ENCODE results near the gene NKX6-1.

The NKX6-1 gene

DNA sequence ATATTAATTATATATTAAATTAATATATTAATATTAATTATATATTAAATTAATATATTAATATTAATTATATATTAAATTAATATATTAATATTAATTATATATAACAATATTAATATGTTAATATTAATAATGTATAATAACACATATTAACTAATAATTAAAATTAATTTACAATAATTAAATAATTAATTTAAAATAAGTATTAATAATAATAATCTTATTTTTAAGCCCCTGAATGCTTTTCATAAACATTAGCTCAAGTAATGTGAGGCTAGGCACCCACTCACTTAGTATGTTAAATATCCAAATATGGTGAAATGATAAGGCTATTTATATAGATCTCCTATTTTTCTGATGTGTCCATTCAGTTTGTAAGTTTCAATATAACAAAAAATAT is 26.9 kb downstream of the NKX6-1 start:
- no peak for DNase-seq

DNA sequence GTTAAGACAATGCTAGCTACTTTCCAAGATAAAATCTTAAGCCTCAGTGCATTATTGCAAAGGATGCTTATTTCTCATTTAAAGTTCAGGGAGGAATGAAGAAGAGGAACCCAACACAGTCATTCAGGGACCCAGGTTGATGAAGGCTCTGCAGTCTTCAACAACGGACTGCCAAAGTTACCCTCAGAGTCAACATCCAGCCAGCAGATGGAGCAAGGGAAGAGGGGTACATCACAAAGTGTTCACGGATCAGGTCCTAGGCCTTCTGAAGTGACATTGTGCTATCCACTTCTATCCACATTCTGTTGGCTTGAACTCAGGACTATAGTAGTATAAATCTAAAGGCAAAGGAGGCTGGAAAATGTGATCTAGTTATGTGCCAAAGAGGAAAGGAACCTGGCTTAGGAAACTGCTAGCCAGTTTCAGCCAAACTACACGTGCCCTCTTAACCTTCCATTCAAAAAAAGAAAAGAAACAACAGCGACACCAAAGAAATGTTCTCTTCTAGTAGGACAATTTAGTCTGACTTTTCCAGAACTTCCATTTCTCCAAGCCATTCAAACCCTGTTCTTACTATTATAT is 28.8 kb downstream of the NKX6-1 start:
- DNase-seq: no peak

DNA sequence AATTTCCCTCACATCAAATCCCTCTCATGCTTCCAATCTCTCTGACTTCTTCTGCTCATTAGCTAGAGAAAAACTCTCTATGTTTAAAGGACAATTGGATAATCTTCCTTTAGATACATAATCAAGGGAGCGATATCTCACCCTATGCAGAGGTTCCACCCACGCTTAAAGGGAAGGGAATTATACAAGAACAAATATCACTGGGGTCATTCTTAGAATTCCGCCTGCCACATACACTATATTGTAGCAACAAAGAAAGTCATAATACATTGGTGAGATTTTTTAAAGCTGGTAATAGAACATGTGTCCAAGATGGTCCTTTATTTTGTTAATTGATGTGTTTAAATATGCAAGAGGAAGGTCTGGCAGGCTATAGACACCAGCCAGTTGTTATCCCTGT is 31.5 kb downstream of the NKX6-1 start:
- DNase-seq: no peak

DNA sequence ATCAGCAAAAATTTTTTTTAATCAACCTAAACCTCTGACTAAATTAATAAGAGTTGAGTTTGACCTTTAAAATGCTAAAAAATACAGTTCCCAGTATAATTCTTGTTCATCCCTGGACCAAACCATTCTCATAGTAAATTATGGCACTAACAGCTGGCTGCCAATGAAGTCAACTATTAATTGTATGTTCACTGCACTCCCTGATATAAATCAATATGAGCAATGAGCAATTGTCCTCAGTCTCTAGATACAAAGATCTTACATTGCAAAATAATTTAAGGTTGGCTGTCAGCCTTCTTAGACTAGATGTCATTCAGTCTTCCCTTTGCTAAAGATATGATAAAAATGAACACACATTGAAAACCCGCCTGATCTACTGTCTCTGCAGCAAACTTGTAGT is 39.3 kb downstream of the NKX6-1 start:
- no peak for DNase-seq

DNA sequence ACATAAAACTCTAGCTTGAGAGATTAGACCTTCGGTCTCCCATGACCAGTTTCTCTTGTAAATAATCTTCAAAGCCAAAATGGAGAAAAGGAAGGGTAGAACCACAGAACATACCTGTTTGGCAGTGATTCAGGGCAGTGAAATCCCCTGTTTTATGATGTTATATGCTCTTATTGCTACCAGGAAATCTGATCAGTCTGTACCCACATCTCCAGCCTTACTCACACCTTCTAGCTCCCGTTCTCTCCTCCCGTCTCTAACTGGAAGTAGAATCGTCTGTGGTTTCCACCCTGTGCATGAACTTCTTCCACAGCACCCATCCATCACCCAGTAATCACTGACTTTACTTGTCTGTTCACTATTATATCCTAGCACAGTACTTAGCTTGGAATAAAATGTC is 42.9 kb downstream of the NKX6-1 start:
- DNase-seq: no peak

DNA sequence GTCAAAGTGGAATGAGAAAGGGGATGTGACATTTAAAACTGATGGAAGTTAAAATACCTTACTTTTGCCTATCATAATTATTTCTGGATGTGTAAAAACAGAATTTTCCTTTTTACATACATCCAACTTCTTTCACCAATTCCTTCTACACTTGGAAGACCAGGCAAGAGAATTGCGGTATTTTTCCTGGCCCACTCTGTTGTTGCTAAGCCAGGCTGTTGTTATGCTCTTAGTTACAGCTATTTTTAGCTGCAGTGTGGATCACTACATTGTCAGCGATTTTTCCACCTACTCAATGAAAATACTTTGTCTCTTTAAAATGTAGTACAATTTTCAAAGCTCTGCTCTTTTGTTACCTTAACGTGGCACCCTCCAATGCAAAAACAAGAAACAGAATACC is 43.4 kb downstream of the NKX6-1 start:
- DNase-seq: no peak

DNA sequence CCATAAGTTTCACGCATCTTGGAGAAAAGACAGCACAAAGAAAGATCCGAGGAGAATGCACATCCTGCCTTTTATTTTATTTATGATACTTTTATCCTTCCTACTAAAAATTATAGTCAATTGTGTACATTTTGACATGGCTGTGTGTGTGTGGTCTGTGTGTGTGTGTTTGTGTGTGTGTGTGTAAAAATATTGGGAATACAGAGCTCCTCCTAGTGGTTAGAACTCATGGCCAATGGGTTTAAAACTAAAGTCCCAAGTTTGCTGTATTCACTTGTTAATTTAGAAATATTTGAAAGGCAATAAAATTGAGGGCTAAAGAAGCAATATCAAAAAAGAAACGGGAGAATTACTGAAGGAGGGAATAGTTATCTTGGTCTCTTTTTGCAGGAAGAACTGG is 47.5 kb downstream of the NKX6-1 start:
- DNase-seq: no peak

DNA sequence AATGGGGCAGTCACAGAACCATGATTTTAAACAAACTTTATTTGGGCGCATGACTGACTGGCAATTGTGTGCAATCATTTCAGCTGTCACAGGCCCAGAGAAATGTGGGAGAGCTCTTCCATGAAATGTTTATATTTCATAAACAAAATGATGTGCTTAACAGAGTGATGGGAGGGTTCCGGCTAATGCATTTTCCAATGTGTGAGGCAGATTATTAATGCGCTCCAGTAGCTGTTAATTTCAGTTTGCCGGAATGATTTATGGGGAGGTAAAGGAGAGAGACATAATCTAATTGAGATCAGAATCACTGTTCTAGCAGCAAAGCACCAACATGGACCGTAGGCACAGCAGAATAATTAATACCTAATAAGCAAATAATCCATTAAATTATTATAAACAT is 55.6 kb downstream of the NKX6-1 start:
- DNase-seq: no peak

DNA sequence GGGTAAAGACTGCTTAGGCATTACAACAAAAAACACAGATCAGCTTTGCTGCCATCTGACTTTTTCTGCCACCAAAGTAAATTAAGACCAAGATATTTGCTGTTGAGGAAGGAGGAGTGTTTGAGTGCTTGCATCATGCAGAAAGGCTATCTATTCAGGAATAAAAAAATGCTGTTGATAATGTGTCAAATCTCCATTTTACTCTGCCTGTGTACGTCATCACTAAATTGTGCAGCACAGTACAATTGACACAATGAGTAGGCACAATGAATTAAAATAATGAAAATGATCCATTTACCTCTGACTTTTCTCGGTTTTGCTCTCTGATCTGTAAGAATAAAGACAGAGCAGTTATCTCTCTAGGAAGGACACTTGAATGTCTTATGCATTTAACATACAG is 56.3 kb downstream of the NKX6-1 start:
- no peak for DNase-seq

All from fibroblast of skin of right quadriceps (primary cell).